H1 (cell line): ENCODE results near the gene SPATA13. TPM values are rescaled to one million over a fixed set of nuclear protein-coding genes. Genes with fewer than 3 reads are reported as not detected.

Experiments
- CHD7 ChIP-seq: fragments of 300-600 bp; sonication (generic); IDR thresholded peaks from 2 replicates; pipeline ENCODE4 v1.7.1; 2012; ENCODE audit warnings: low read length, moderate library complexity, mild to moderate bottlenecking, inconsistent platforms; ENCODE audit not compliant: insufficient replicate concordance
- GABPA ChIP-seq: IDR thresholded peaks from 2 replicates; pipeline ENCODE4 v1.6.1; 2011; ENCODE audit warnings: mild to moderate bottlenecking, low read length, moderate library complexity, borderline replicate concordance; ENCODE audit not compliant: insufficient read depth
- JUND ChIP-seq: IDR thresholded peaks from 2 replicates; pipeline ENCODE4 v1.6.1; 2011; ENCODE audit warnings: mild to moderate bottlenecking, improper control_type of control experiment, low read length
- MAX ChIP-seq: IDR thresholded peaks from 2 replicates; pipeline ENCODE4 v1.6.1; 2012; ENCODE audit warnings: inconsistent platforms
- POU5F1 ChIP-seq: IDR thresholded peaks from 2 replicates; pipeline ENCODE4 v1.6.1; 2011; ENCODE audit warnings: low read depth, mild to moderate bottlenecking, low read length, moderate library complexity
- RXRA ChIP-seq: IDR thresholded peaks from 2 replicates; pipeline ENCODE4 v1.6.1; 2011; ENCODE audit warnings: low read depth, mild to moderate bottlenecking, low read length, moderate library complexity; ENCODE audit not compliant: insufficient read depth
- SIRT6 ChIP-seq: IDR thresholded peaks from one replicate; pipeline ENCODE4 v1.7.1; 2012; ENCODE audit warnings: low read length, inconsistent platforms
- SIX5 ChIP-seq: IDR thresholded peaks from 2 replicates; pipeline ENCODE4 v1.6.1; 2011; ENCODE audit warnings: mild to moderate bottlenecking, low read depth, low read length
- SP2 ChIP-seq: IDR thresholded peaks from 2 replicates; pipeline ENCODE4 v1.6.1; 2012; ENCODE audit warnings: mild to moderate bottlenecking, low read length, inconsistent platforms
- SRF ChIP-seq: IDR thresholded peaks from 2 replicates; pipeline ENCODE4 v1.6.1; 2011; ENCODE audit warnings: mild to moderate bottlenecking, low read depth, low read length, moderate library complexity
- TAF1 ChIP-seq: IDR thresholded peaks from 2 replicates; pipeline ENCODE4 v1.6.1; 2011; ENCODE audit warnings: mild to moderate bottlenecking, low read depth, low read length
- TBP ChIP-seq: IDR thresholded peaks from 2 replicates; pipeline ENCODE4 v1.6.1; 2011; ENCODE audit warnings: low read depth, low read length, improper control_type of control experiment
- YY1 ChIP-seq: IDR thresholded peaks from 2 replicates; pipeline ENCODE4 v1.6.1; 2011; ENCODE audit warnings: low read depth, mild to moderate bottlenecking, low read length
- polyA plus RNA-seq, 7 experiments: library from polyadenylated mRNA; depleted of rRNA in 3 of 7; stranded (reverse) in 5 of 7; unstranded in 2 of 7; fragments of >200 nt in 5 of 7; fragments of 200-250 nt in 2 of 7; gene quantifications; 1 replicate in 5 of 7; 2 replicates in 1 of 7; 4 replicates in 1 of 7; pipeline versions ENCODE4 v1.2.1 to v1.2.3, GENCODE V29; 2011 to 2013; ENCODE audit warnings: missing spikeins in 2 of 7, mixed read lengths in 2 of 7
- total RNA-seq: library from RNA; stranded (reverse); fragmentation: NEBNext Ultra II Directional; extraction: Animal tissue kit (Norgen Biotek cat#: 25700); gene quantifications from 2 replicates; pipeline ENCODE4 v1.2.1, GENCODE V29; 2021

Gene SPATA13
- total and polyA plus RNA-seq, 2 of the 8 experiments (the other 6 are each of a cell fraction or from before 2014, with no cell fraction given), result 12.6 to 30.9 TPM

- TF ChIP-seq CHD7, result no peak
- TF ChIP-seq SIX5, result no peak
- no peak for TF ChIP-seq YY1
- TF ChIP-seq TBP, result no peak
- TF ChIP-seq POU5F1, result no peak
- no peak for TF ChIP-seq MAX
- no peak for TF ChIP-seq TAF1
- TF ChIP-seq JUND, result no peak
- TF ChIP-seq SIRT6, result no peak
- no peak for TF ChIP-seq SP2
- TF ChIP-seq GABPA, result no peak
- TF ChIP-seq SRF, result no peak
- no peak for TF ChIP-seq RXRA
Measured at GRCh38 chr13:24226762-24227161, 66.2 kb downstream of the SPATA13 start (continued).
